Left lobe of liver (tissue), 2 donors: Measurements from ENCODE around the gene LRRC37B. TPM values are rescaled to one million over a fixed set of nuclear protein-coding genes. Genes with fewer than 3 reads are reported as not detected.
"Not testable (repeated sequence)": the region's sequence is repeated elsewhere in the genome, so short reads cannot be mapped to it uniquely, and the experiment has no call there.

Source experiments
- ATAC-seq: fragments of 200-7000 bp; cut with Tn5 transposase; one replicate; pipeline ENCODE4 v1.9.1; 2020; ENCODE audit warnings: mild to moderate bottlenecking, moderate library complexity
- DNase-seq: peaks from one replicate; pipeline ENCODE4 v3.0.0-alpha.2; 2020; ENCODE audit warnings: low spot score
- total RNA-seq: library from RNA; stranded (reverse); gene quantifications from one replicate; pipeline ENCODE4 v1.2.1, GENCODE V29; 2021
- donor health status: DM: no; HTN: no; CAD: no; lungs with moderate emphysema.
- donor health status: DM: no; HTN: yes; CAD: no.

LRRC37B gene
- total RNA-seq, 1 donor from 2014 or later: 4.1 TPM

DNA sequence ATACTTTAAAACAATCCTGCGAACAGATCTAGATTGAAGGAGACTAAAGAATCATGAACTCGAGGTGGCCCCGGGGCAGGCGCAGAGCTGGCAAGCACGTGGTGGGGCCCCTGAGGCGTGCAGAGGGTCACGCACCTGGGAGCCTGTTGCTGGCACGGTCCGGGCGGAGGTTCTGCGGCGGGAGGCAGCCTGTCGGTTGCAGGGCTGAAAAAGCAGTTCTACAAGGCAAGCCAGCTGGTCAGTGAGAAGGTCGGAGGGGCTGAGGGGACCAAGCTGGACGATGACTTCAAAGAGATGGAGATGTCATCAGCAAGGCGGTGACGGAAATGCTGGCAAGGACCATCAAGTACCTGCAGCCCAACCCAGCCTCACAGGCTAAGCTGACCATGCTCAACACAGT lies 33.1 kb downstream of the LRRC37B start:
- ATAC-seq, DNase-seq: not testable (repeated sequence)

GRCh38 chr17:32041306-32041875 lies 34.2 kb downstream of the LRRC37B start:
- not testable (repeated sequence) for ATAC-seq, DNase-seq

GRCh38 chr17:32042266-32042665 lies 35.1 kb downstream of the LRRC37B start:
- not testable (repeated sequence) for ATAC-seq, DNase-seq

DNA sequence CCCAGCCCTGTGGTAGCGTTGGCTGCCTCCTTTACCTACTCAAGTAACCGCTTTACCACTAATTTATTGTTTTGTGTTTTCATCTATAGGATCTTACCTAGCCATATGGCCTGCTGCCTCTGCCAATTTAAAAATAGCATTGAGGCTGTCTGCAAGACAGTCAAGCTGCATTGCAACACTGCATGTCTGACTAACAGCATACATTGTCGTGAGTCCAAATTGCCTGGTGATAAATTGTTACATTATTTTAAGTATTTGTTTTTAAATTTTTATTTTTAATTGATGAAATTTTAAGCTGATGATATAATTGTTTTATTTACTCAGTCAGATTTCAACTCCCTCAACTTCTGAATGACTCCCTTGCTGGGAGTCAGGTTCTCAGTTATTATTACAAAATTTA lies 38.4 kb downstream of the LRRC37B start:
- ATAC-seq, DNase-seq: not testable (repeated sequence)

- not testable (repeated sequence) for DNase-seq, ATAC-seq
These were observed 40.5 kb downstream of the LRRC37B start for GRCh38 chr17:32047663-32048062.

DNA sequence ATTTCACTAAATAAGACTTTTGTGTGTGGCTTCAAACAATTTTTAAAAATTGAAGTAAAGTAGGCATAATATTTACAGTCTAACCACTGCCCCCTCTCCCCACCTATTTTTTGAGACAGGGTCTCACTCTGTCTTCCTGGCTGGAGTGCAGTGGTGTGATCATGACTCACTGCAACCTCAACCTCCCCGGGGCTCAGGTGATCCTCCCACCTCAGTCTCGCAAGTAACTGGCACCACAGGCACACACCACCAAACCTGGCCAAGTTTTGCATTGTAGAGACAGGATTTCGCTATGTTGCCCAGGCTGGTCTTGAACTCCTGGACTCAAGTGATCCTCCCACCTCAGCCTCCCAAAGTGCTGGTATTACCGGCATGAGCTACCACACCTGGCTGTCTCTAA lies 47.8 kb downstream of the LRRC37B start:
- ATAC-seq, DNase-seq: not testable (repeated sequence)

DNA sequence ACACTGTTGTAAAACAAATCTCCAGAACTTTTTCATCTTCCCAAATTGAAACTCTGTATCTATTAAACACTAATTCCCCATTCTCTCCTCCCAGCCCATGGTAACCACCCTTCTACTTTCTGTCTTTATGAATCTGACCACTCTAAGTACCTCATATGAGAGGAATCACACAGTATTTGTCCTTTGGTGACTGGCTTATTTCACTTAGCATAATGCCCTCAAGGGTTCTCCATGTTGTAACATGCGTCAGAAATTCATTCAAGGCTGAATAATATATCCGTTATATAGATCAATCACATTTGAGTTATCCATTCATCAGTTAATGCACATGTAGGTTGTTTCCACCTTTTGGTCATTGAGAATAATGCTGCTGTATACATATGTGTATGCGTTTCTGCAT lies 48.2 kb downstream of the LRRC37B start:
- DNase-seq, ATAC-seq: not testable (repeated sequence)

DNA sequence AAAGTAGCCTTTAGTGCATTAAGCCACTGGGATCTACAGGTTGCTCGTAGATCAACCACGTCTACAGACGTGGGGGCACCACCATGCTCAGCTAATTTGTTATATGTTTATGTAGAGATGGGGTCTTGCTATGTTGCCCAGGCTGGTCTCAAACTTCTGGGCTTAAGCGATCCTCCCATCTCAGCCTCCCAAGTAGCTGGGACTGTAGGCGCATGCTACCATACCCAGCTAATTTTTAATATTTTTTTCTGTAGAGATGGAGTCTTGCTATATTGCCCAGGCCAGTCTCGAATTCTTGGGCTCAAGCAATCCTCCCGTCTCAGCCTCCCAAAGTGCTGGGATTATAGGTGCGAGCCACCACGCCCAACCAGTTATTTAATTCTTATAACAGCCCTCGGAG lies 49.3 kb downstream of the LRRC37B start:
- DNase-seq, ATAC-seq: not testable (repeated sequence)

DNA sequence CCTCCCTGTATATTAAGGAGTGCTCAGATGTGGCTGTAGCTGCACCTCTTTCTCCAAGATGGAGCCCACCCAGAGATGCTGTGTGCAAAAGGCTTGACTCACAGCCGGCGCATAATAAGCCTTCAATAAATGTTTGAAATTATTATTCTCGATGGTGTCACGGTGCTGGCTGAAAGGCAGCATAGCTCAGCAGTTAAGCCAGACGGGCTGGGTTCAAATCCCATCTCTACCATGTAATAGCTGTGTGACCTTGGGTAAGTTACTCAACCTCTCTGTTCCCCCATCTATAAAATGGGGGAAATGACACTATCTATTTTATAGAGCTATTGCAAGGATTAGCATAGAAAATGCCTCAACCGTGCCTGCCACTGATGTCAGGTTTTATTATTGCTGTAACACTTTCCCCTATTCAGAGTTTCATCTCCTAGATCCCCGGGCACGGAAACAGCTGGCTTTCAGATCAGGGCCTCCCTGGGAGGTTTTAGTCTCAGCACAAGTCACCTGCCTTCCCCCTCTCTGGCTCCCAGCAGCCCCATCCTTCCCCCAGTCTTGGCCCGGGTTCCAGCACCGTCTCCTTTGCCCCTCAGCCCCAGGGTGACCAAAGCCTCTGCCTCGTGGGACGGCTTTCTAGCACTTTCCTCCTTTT lies 50.4 kb downstream of the LRRC37B start:
- not testable (repeated sequence) for ATAC-seq, DNase-seq

GRCh38 chr17:32060695-32061094 lies 53.5 kb downstream of the LRRC37B start:
- not testable (repeated sequence) for ATAC-seq

GRCh38 chr17:32061840-32062239 lies 54.7 kb downstream of the LRRC37B start:
- not testable (repeated sequence) for ATAC-seq

More at GRCh38 chr17:32060695-32061094, 53.5 kb downstream of the LRRC37B start:
- DNase-seq: not testable (repeated sequence)

GRCh38 chr17:32064091-32064490 lies 56.9 kb downstream of the LRRC37B start:
- ATAC-seq, DNase-seq: not testable (repeated sequence)

More at GRCh38 chr17:32061840-32062239, 54.7 kb downstream of the LRRC37B start:
- DNase-seq: not testable (repeated sequence)

DNA sequence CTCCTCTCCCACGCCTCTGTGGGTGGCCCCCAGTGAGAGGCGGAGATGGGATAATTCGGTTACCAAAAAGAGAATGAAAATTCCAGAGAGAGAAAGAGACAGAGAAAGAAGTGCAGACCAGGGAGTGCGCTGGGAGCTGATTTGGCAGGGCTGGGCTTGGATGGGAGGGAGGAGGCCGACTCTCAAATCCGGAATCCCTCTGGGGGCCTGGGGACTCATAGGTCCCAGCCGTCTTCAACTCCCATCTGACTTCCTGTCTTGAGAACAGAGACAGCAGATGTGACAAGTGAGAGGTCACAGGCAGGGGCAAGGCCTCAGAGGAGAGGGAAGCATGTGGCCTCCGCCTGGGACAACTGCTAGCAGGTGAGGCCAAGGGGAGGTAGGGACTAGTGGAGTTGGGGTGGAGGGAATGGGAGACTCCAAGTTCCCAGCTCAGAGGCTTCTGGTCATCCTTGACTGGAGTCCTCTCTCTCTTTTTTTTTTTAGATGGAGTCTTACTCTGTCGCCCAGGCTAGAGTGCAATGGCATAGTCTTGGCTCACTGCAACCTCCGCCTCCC lies 59.0 kb downstream of the LRRC37B start:
- ATAC-seq, DNase-seq: not testable (repeated sequence)

GRCh38 chr17:32066863-32067642 lies 59.9 kb downstream of the LRRC37B start:
- peak; percentile 99 for ATAC-seq

GRCh38 chr17:32069067-32069466 lies 61.9 kb downstream of the LRRC37B start:
- ATAC-seq: not testable (repeated sequence)

More at GRCh38 chr17:32066863-32067642, 59.9 kb downstream of the LRRC37B start:
- peak; percentile 47 for DNase-seq

DNA sequence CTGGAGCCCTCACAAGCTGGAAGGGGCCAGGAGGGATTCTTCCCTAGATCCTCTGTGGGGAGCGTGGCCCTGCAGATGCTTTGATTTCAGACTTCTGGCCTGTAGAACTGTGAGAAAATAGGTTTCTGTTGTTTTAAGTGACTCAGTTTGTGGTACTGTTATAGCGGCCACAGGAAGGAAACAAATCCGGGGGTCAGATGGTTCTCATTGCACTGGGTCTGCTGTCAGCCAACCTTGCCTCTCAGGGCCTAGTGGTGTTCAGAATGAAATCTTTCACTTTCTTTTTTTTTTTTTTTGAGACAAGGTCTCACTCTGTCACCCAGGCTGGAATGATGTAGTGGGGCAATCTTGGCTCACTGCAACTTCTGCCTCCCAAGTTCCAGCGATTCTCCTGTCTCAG lies 64.8 kb downstream of the LRRC37B start:
- not testable (repeated sequence) for ATAC-seq, DNase-seq

More at GRCh38 chr17:32069067-32069466, 61.9 kb downstream of the LRRC37B start:
- DNase-seq: not testable (repeated sequence)

DNA sequence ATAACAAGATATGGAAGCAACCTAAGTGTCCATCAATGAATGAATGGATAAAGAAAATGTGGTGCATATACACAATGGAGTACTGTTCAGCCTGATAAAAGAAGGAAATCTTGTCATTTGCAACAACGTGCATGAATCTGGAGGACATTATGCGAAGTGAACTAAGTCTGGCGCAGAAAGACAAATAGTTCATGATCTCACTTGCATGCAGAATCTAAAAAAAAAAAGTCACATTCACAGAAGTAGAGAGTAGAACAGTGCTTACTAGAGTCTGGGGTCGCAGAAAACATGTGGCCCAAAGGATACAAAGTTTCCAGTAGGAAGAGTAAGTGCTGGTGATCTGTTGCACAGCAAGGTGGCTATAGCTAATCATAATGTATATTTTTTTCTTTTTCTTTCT lies 65.9 kb downstream of the LRRC37B start:
- DNase-seq, ATAC-seq: not testable (repeated sequence)

DNA sequence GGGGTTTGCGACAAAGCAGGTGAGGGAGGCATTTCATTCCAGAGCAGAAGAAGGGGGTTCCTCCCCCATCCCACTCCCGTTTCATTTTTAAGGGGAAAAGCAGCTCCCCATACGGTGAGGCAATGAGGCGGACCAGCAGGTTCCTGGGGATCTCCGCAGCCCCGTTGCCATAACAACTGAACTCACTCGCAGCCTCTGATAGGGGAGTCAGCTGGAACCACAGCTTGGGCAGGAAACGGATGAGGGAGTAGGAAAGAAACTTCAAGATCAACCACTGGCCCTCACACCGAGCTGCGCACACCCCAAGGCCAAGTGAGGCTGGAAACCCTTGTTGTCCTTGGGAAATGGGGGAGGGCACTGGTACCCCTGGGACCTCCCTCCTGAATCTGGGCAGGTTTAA lies 72.6 kb downstream of the LRRC37B start:
- not testable (repeated sequence) for DNase-seq
- ATAC-seq: peak; percentile 43

DNA sequence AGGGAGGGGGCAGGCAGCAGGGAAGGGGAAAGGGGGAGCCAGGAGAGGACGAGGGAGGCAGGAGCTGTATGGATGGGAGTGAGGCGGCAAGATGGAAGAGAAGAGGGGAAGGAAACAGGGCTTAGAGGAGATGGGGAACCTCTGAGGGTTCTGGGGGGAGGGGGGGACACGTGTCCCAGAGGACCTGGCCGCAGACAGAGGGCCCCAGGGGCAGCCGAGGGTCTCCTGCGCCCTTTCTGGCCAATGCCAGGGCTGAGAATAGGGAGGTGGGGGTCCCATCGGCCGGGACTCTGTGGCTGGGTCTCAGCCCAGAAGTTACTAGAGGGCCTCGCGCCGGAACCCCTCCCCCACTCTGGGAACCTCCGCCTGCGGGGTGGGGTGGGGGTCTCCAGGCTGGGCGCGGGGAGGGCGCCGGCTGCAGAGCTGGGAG lies 76.4 kb downstream of the LRRC37B start:
- DNase-seq, ATAC-seq: not testable (repeated sequence)
